LNCaP clone FGC (cell line): Measurements from ENCODE around the gene TNS3.

Source experiments
- DNase-seq: peaks from one replicate; pipeline ENCODE4 v3.0.0-alpha.2; 2011; ENCODE audit warnings: low read depth
- H3K4me3 ChIP-seq: 2 replicates; pipeline ENCODE4 v1.5.1; 2011; ENCODE audit warnings: mild to moderate bottlenecking, low read depth, low read length, control low read depth
- CTCF ChIP-seq: IDR thresholded peaks from 2 replicates; pipeline ENCODE4 v1.5.1; 2012; ENCODE audit warnings: mild to moderate bottlenecking; ENCODE audit not compliant: control insufficient read depth, insufficient read depth; ENCODE audit errors: extremely low read depth

TNS3 gene

GRCh38 chr7:47549916-47550315 is 32.0 kb downstream of the TNS3 start:
- H3K4me3 ChIP-seq, result no peak overlapping the region
- TF ChIP-seq CTCF, result no peak
- DNase-seq, result no peak

- TF ChIP-seq CTCF, result no peak
Measured at GRCh38 chr7:47549397-47549796, 32.5 kb downstream of the TNS3 start.

GRCh38 chr7:47548546-47548945 is 33.4 kb downstream of the TNS3 start:
- DNase-seq, result no peak
- H3K4me3 ChIP-seq, result no peak overlapping the region
- no peak for TF ChIP-seq CTCF

More at GRCh38 chr7:47549397-47549796, 32.5 kb downstream of the TNS3 start:
- DNase-seq, result no peak
- no peak overlapping the region for H3K4me3 ChIP-seq

GRCh38 chr7:47546733-47547494 is 35.0 kb downstream of the TNS3 start:
- no peak overlapping the region for H3K4me3 ChIP-seq
- no peak for DNase-seq
- no peak for TF ChIP-seq CTCF

- no peak for DNase-seq
- H3K4me3 ChIP-seq, result no peak overlapping the region
- no peak for TF ChIP-seq CTCF
Measured at GRCh38 chr7:47546171-47546570, 35.7 kb downstream of the TNS3 start.

GRCh38 chr7:47544416-47544815 is 37.5 kb downstream of the TNS3 start:
- TF ChIP-seq CTCF, result no peak
- no peak overlapping the region for H3K4me3 ChIP-seq
- DNase-seq, result no peak

GRCh38 chr7:47543714-47544113 is 38.2 kb downstream of the TNS3 start:
- DNase-seq, result no peak
- no peak overlapping the region for H3K4me3 ChIP-seq
- no peak for TF ChIP-seq CTCF
